ENCODE data around the gene GNAT2.

The GNAT2 gene

GRCh38 chr1:109556563-109556962, 62.9 kb downstream of the GNAT2 start:
- no peak for DNase-seq (ENCODE audit: low read depth)
